Activated CD8-positive, alpha-beta memory T cell treated with anti-CD3 and anti-CD28 coated beads, Interleukin-2, amount 50 U/mL, for 1 hour (primary cell): ENCODE results near the gene KIF1B.
"Not testable (repeated sequence)": the region's sequence is repeated elsewhere in the genome, so short reads cannot be mapped to it uniquely, and the experiment has no call there.

Experiments used
- DNase-seq: peaks from one replicate; pipeline ENCODE4 v3.0.0-alpha.2; 2020; ENCODE audit errors: extremely low read depth

KIF1B gene

DNA sequence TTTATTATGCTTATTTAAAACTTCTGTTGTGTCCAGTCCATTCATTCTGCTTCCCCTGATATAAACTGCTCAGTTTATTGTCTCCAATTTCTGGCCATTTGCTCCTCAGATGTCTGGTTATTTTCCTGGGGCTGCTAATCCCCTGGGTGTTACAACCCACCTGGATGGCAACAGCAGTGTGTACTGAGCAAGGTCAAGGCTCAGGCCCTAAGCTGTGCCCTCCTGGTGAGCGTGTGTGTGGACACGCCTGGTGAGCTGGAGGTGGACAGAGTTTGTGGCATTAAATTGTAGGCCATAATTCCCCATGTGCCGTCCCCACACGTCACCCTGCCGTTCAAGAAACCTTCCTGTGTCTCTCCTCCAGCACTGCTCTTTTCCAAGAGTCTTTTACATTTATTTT lies 18.1 kb upstream of the KIF1B start:
- no peak for DNase-seq

DNA sequence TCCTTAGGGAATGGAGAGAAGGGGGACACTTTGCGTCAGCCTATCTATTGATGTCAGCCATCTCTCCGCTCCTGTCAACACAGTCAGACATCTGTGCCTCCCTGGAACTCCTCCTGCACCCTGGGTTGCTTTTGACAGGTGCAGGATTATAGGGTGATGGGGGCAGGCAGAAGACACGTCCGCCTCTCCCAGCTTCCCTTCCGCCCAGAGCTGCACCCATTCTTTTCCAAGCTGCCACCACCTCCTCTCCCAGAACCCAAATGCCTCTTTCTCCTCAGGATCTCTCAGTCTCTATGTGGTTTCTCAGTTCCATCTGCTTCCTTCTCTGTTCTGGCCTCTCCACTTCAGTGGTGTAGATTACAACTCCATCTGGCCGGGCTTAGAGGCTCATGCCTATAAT lies 17.1 kb upstream of the KIF1B start:
- no peak for DNase-seq

DNA sequence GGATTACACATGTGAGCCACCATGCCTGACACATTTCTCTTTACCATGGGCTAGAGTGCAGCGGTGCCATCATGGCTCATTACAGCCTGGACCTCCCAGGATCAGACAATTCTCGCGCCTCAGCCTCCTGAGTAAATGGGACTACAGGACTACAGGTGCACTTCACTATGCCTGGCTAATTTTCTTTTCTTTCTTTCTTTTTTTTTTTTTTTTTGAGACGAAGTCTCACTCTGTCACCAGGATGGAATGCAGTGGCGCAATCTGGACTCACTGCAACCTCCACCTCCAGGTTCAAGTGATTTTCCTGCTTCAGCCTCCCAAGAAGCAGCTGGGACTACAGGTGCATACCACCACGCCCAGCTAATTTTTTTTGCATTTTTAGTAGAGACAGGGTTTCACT lies 14.8 kb upstream of the KIF1B start:
- DNase-seq, result no peak

DNA sequence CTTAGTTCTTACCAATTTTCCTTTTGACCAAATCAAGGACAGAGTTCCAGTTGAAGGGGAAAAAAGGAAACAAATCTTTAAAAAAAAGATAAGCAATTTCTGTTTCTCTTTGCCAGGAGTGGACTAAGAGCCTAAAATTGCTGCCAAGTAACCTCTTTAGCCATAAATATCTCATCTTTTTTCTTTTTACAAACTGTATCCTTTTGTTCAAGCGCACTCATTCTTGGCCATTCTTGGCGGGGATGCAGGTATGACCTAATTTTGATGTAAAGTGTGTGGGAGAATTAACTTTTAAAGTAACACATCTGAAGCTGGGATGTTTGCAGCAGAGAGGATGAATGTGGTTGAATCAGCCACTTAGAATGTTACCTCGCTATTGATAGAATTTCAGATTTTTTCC lies 13.4 kb upstream of the KIF1B start:
- DNase-seq, result no peak

DNA sequence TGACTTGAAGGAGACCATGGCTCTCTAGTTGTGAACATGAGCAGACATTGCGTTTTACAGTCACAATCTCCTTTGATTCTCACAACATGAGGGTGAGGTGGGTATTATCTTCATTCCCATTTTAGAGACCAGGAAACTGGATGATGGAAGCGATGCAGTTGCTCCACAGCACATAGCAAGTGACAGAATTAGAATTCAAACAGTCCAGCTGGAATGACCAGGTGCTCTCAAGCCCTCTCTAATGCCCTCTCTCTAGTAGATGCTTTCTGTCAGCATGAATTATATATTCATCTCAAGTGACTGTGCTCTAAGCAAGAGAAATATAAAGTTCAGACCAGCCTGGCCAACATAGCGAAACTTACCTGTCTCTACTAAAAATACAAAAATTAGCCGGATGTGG lies 9.8 kb upstream of the KIF1B start:
- no peak for DNase-seq

DNA sequence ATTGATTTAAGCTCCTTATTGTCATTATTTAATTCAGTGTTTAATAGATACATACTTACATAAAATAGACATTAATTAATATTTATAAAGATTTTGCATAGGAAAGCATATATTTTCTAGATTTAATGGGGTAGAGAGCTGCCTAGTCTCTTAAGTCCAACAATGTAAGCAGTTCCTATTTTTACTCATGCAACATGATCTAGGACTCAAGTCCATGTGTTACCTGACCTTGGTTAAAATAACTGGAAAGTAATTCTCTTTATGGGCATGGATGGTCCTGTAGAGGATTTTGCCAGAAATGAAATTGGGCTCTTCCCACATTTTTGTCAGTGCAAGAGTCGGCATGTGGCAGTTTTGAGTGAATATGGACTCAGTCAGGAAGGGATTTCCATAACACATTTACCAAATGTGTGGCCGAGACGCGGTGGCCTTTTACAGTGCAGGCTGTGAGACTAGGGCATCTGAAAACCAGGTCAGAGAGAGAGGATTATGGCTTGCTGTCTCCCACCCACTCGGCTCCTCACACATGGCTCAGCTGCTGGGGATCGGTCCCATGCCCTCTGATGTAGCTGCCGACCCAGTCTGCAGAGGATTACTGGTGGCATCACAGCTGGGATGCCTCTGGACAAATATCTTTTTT lies 6.2 kb upstream of the KIF1B start:
- no peak for DNase-seq

DNA sequence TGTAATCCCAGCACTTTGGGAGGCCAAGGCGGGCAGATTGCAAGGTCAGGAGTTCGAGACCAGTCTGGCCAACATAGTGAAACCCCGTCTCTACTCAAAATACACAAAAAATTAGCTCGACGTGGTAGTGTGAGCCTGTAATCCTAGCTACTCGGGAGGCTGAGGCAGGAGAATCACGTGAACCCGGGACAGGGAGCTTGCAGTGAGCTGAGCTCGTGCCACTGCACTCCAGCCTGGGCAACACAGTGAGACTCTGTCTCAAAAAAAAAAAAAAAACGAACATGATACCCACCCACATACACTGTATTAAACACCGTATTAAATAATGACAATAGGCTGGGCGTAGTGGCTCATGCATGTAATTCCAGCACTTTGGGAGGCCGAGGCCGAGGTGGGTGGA lies 5.2 kb upstream of the KIF1B start:
- DNase-seq, result not testable (repeated sequence)

DNA sequence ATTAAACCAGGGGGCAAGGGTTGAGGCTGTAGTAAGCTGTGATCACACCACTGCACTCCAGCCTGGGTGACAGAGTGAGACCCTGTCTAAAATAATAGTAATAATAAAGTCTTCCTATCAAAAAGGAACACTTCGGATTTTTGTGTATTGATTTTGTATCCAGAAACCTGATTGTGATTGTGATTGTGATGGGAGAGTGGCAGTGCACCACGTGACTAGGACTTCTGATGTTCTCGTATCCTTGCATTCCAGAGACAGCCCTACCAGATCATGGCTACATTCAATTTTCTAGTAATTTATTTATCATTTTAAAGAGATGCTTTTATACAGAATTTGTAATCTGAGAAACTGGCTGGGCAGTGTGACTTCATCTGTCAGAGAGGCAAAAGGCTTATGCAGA lies 2.6 kb upstream of the KIF1B start:
- no peak for DNase-seq

DNA sequence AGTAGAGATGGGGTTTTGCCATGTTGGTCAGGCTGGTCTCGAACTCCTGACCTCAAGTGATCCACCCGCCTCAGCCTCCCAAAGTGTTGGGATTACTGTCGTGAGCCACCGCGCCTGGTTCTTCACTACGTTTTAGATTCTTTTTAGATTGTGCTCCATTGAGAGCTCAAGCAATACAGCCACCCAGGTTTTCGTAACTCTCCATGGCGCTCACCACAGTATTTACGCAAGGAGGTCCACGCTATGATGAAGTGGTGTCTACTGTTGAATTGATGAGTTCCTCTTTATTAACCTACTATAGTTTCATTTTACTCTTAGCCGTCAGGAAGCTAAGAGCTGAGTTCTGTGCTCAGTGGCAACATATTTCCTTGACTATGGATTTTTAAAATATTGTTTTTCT lies 1.8 kb upstream of the KIF1B start:
- DNase-seq, result no peak

DNA sequence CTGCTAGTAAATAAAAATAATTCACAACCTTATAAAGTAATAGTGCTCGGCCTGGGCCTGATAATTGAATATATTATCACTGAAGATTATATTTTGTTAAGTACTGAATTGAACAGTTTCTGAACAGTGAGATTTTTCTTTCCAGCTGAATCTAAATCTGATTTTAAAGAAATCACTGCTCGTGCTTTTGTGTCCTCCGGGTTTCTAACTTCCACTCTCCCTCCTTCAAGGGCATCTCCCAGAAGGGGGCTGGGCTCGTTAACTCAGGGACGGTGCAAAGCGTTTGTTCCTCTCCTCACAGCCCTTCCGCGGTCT lies 823 bp upstream of the KIF1B start:
- DNase-seq, result no peak

DNA sequence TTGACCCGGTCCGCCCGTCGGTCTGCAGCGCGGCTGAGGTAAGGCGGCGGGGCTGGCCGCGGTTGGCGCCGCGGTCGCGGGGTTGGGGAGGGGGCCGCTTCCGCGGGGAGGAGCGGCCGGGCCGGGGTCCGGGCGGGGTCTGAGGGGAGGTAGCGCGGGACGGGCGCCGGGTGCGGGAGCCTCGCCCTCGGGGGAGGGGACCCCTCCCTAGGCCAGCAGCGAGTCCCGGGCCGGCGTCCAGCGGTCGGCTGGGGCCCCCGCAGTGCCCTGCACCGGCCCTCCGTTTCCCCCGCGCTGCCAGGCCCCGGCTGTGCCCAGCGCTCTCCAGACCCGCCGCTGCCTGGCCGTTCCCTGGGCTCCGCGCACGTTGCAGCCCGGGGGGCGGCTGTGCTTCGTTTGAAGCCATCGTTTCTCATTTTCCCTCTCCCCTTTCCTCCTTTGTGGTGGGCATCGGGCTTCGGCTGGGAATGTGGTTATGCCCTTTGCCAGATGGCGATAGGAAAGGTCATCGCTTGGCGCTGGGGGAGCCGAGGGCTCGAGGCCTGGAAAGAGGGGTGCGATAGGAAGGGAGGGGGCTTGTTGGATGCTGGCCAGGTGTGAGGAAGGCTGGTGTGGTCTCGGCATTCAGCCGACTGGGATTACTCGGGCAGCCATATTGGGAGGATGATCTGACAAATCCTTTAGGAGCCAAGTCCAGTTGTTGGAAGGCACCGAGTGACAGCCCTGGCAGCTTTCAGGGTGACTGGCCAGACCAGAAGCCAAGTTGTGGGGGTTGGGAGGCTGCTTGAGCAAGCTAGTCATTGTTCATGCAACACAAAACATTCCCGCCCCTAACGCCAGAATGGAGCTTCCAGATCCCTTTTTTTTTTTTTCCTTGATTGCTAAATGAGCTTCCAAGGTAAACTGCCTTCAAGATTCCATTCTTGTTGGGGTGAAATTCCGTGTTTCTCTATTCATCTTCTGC lies 753 bp downstream of the KIF1B start:
- DNase-seq, result no peak

DNA sequence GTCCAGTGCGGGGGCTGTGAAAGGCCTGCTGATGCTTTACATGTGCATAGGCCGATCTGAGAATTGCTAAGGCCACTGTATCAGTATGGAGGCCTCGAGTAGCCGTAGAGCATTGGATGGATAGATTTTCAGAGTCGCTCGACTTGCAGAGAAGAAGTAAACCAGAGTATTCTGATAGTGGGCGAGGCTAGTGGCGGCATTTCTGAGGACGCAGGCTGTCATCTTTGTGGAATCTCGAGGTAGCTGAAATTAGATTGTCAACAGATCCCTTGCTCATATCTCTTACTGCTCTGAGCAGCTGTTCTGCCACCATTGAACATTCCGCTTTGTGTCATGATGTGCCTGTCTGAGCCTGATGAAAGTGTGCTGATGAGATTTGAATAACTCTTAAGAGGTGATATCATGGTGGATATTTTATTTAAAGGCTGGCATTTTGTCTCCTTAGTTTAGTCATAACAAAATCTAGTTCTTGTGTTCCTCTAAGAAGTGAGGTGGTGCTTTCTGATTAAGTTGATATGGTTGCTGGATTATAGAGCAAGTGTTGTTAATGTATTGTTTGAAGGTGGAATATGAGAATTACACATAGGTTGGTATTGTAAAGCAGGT lies 1.5 kb downstream of the KIF1B start:
- no peak for DNase-seq

DNA sequence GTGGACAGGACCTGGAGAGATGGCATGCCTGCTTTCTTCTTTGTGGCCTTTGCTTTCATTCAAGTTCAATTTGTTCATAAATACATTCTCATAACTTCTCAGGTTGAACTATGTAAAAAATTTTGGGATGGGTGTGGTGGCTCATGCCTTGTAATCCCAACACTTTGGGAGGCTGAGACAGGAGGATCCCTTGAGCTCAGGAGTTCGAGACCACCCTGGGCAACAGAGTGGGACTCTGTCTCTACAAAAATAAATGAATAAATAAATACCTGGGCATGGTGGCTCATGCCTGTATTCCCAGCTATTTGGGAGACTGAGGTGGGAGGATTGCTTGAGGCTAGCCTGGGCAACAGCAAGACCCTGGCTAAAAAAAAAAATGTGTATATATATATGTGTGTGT lies 2.1 kb downstream of the KIF1B start:
- DNase-seq, result no peak

DNA sequence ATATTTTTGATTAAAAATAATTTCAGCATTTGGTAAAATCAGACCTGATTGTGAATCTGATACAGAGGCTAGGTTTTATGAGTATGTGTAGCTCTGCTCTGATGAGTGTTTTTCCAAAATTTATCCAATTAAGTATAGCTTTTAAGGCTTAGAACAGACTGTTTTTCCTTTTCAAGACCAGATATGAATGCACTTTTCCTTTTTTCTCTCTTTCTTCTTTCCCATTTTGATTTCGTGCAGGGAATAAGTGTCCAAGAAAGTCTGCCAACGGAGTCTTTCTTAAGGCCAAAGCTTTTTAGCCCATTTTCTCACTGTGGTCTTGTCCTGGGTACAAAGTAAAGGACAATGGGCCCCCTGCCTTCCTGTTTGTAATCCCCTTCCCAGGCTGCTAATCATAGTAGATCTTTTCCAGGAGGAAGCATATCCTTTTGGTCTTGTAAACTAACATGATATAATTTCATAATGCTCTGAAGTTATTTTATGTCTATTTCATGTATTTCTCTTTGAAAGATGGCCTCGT lies 2.9 kb downstream of the KIF1B start:
- no peak for DNase-seq

DNA sequence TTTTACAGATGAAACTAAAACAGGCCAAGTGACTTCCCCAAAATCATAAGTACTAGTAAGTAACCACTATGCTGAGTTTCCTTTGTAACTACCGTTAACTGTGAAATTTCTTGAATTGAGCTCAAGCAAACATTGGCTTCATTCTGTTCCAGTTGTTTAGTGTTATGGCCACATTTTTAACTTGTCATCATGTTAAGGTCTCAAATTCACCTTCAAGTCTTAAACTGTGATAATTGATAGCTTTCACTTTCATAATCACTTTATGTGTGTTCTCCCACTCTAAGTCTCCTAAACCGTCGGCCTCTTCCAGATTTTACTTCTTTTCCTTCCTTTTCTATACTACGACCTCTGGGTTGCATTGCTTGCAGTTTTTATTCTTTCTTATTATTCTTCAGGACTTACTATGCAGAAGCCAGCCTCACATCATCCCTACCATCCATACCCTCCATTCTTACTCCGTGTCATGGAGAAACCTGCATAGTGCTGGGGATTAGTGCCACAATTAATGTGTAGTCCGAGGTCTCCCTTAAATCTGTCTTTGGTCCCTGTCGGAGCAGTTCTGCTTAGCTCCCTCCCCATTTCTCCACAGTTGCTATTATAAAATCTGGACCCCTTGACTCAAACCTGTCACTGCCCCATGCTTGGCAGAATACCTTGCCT lies 5.8 kb downstream of the KIF1B start:
- DNase-seq, result no peak

DNA sequence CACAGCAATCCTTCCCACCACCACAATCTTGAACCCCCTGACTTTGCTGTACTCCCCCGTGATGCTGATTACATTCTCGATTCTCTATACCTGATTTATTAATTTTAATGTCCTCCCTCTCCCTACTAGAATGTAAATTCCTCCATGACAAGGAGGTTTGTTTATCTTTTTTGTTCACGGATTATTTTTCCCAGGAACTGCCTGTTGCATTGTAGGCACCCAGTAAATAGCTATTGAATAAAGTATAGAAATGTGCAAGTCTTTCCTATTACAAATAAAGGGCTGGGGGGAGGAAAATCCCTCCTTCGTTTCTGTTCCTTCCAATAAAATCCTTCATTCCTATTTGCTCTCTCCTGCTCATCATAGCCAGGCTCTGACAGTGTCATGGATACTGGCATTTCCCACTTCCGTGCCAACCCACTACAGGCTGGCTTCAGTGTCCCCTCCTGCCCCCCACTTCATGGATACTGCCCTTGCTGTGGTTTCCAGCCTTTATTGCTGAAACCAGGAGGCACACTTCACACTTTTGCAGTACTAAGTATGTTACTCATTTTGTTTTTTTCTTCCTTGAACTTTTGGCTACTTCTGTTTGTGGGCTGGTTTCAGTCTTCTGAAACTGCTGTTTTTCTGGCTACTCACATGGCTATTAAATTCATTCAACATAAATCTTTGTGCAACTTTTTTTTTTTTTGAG lies 7.5 kb downstream of the KIF1B start:
- DNase-seq, result no peak

DNA sequence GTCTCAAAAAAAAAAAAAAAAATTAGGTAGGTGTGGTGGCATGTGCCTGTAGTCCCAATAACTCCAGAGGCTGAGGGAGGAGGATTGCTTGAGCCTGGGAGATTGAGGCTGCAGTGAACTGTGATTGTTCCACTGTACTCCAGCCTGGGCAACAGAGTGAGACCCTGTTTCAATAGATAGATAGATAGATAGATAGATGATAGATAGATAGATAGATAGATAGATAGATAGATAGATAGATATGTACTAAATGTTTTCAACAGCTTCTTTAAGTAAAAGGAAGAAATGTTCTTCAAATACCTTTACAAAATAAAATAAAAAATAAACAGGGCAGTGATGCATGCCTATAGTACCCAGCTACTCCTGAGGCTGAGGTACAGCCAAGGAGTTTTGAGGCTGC lies 9.8 kb downstream of the KIF1B start:
- no peak for DNase-seq

DNA sequence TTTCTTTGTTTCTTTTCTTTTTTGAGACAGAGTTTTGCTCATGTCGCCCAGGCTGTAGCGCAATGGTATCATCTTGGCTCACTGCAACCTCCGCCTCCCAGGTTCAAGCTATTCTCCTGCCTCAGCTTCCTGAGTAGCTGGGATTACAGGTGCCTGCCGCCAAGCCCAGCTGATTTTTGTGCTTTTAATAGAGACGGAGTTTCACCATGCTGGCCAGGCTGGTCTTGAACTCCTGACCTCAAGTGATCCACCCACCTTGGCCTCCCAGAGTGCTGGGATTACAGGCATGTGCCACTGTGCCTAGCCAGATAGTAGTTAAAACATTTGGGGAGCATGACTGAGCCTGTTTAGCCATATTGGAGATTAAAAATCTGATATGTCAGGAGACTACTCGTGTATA lies 10.3 kb downstream of the KIF1B start:
- DNase-seq, result not testable (repeated sequence)

DNA sequence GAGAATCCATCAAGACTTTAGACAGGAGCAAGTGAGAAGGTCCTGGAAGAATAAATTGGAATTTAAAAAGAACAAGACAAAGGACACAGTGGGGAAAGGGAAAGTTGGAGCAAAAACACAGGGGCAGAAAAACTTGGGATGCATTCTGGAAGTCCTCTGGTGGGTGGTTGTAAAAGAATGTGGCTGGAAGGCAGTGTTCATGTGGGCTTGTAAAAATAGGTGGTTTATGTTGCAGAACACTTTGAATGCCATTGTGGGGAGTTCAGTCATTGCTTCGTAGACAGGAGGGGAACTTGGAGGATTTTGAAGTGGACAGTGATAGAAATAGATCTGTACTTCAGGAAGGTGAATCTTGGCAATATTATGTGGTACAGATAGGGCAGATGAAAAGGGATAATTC lies 15.2 kb downstream of the KIF1B start:
- no peak for DNase-seq

DNA sequence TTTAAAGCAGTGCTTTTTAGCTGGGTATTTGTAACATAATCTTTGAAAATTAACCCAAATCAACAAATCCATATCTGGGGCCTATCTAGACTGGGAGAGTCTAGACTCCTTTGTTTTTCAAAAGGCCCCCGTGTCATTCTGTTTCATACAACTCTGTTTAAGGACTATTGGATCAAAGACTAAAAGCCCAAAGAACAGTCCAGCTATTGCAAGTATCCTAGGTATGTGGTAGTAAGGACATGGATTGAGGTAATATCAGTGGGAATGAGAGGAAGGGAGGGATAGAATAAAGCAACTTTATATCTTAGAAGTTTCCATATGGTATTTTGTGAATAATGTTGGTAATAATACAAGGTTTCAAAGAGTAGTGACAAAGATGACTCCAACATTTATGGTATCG lies 18.2 kb downstream of the KIF1B start:
- DNase-seq, result no peak

DNA sequence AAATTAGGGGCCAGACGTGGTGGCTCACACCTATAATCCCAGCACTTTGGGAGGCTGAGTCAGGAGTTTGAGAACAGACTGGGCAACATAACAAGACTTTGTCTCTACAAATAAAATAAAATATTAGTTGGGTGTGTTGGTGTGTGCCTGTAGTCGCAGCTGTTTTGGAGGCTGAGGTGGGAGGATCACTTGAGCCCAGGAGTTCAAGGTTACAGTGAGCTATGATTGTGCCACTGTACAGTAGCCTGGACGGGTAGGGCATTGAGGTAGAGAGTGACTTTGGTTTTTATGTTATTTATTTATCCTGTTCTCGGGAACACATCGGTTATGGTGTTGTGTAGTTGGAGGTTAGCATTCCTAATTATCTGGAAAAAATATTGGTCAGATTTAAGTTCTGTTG lies 19.5 kb downstream of the KIF1B start:
- DNase-seq, result no peak

DNA sequence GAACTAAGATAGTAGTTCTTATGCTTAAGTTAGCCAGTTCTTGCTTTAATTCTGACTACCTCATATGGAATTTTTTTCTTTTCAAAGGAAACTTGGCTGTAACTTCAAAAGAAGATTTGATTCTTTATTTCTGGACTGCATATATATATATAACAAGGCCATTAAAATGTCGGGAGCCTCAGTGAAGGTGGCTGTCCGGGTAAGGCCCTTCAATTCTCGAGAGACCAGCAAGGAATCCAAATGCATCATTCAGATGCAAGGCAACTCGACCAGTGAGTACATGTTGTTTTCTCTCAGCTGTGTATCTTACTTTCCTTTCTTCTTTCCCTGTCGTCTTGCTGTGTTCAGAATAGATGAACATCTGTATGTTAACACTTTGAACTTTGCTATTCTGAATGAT lies 21.8 kb downstream of the KIF1B start:
- DNase-seq, result no peak
